GM20431 (cell line): ENCODE results near the gene GRPEL2.

Experiments used
- in situ Hi-C: fragments of 300-500 bp; cut with MseI, MboI; formaldehyde crosslinking; loops from one replicate; pipeline ENCODE4 v1.15.0; 2020; ENCODE audit warnings: low sequenced_read_pairs; ENCODE audit not compliant: unreplicated experiment

The GRPEL2 gene

DNA sequence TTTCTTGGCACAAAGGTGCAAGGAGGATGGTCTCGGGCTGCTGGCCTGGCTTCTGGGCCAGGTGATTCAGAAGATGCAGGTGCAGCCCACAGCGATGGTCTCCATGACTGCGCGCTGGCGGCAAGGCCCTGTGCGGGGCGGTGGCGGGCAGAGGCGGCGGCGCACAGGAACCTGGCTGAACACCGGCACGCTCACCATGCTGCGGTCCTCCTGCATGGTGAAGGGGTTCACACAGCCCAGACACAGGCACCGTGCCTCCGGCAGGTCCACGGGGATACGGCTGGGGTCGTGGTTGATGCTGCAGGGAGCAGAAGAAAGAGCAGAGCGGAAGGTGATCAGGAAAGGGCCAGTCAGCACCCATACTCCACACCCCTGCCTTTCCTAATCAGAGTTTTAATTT, 29.0 kb downstream of the GRPEL2 start:
- in situ Hi-C loops, result no loop called here

DNA sequence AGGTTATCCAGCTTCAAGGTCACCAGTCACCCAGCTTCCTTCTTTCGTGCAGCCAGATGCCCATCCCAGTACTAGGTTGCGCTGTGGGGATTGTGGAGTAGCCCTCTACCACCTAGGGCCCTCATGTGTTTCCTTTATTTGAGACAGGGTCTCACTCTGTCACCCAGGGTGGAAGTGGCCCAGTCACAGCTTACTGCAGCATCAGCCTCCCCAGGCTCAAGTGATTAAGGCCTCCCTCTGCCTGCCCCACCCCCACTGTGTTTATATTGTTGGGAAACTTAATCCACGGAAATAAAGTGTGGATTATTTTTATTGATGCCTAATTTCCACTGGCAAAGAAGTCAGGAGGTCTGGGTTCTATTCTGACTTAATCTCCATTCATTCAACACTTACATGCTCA, 29.5 kb downstream of the GRPEL2 start:
- in situ Hi-C loops, result no loop called here

DNA sequence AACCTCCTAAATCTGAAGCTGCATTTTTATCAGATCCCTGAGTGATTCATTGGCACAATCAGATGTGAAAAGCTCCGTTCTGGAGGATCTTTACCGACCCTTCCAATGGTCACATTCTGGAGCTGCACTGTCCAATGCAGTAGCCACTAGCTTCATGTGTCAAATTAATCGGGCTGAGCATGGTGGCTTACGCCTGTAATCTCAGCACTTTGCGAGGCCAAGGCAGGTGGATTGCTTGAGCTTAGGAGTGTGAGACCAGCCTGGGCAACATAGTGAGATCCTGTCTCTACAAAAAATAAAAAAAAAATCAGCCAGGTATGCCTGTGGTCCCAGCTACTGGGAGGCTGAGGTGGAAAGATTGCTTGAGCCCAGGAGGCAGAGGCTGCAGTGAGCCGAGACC, 30.1 kb downstream of the GRPEL2 start:
- in situ Hi-C loops, result no loop called here

DNA sequence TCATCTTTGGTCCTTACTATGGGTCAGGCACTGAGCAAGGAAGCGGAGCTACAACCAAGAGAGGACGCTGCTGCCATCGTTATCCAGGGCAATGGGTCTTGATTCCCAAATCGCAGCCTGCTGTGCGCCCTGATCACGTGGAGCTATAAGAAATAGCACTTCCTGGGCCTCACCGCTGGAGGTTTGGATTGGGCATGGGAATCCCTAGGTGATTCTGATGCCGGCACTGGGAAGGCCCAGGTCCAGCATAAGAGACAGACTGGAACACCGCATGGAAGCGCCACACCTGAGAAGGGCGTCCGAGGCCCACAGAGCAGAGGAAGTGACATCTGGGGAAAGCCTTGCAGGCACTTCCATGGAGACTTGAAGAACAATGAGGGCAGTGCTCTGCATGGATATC, 30.8 kb downstream of the GRPEL2 start:
- in situ Hi-C loops, result no loop called here

DNA sequence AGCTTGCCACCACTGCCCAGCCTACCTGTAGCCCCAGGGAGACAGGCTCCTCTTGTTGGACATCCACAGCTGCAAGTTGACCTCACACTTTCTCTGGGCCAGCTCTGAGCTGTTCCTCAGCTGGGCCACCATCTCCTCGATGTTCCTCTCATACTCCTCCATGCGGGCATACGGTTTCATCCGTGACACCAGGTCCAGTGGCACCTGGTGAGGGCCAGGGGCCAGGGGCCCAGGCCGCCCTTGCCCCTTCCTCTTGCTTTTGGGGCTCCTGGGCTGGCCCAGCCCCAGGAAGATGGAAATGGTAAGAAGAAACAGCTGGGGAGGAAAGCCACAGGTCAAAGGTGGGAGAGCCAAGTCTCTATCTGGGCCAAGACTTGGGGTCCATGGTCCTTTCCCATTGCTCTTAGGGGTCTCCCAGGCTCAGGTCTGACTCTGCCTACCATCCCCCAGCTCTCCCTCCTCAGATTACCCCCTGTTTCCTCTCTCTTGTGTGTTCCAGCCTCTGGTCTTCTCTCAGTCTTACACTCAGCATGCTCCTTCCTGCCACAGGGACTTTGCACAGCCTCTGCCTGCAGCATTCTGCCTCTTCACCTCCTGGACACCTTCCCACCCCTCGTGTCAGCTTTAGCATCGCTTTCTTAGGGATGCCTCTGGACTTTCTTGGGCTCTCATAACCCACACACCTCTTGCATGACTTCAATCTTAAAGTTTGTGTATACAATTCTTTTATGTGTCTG, 31.6 kb downstream of the GRPEL2 start:
- in situ Hi-C loops, result no loop called here

DNA sequence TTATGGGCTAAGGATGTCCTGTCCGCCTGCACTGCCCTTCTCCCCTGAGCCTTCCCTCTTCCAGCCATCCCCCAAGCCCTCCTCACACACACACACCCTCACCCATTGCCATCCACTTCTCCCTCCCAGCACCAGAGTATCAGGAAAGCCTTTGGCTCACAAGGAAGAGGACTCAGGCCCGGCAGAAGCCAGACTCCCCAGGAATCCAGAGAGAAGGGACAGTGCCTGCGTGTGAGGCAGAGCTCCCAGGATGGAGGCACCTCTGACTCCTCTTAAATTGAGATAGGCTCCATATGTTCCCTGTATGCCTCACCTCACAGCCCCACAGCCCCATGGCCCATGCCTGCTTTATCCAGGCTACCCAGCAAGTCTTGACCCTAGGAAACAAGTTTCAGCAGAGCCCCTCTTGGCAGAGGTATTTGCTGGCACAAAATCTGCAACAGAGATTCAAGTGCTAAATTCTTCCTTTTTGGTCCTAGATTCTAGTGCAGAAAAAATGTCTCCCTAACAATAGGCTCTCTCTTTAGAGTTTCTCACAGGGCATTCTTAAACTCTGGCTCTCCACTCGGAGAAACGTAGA, 33.0 kb downstream of the GRPEL2 start:
- in situ Hi-C loops, result no loop called here

DNA sequence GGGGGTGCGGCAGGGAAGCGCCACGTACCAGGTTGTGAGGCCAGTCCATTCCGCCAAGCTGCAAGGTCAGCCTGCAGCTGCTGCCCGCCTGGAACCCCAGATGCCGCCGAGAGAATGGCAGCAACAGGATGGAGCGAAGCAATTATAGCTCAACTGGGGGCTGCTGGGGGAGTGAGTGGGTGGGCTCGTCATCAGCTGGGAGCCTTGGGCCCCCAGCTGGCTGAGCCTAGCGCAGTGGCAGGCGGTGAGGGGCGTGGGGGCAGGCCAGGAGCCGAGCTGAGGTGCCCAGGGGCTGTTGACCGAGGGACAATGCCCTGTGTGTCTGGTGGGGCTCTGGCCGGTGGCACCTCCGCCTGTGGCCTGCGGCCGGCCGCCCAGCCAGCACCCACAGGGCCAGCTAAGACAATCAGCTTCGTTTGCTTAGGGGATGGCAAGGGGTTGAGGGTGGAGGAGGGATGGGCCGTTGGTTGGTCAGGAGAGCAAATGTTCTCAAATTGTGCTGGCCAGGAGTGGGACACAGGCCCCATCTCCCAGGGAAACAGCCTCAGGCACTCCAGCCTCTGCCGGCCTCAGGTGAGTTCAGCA, 34.0 kb downstream of the GRPEL2 start, which contains the start of gene IL17B:
Gene IL17B (minus strand): TSS at position 116 of the 585 bp plus-strand sequence. CDS start 67 bp downstream, at position 49.
- in situ Hi-C loops, result no loop called here

DNA sequence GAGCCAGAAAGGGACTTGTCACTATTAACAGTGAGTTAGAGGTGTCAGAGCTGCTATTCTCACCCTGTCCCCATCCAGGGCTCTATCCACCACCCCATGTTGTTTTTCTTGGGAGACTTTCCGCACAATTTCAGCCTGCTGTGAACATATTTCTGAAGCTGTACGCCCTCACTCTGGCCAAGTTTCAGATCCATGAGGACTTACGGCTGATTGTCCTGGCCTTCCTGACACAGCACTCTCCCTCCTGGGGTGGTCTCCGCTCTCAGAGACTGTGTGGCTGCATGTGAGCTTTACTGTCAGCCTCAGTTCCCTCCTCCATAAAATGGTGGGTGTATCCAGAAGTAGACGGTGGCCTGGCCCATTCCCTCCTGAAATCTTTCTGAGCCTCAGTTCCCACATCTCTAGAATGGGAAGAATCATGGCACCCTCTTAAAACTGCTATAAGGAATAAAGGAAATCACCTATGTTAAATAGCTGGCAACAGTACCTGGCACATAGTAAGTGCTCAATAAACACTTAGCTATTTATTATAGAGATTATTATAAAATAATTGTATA, 34.6 kb downstream of the GRPEL2 start:
- in situ Hi-C loops, result loop anchor here (10.0 kb wide), 1 partner anchor 185 kb away; no protein-coding TSS in a partner anchor

DNA sequence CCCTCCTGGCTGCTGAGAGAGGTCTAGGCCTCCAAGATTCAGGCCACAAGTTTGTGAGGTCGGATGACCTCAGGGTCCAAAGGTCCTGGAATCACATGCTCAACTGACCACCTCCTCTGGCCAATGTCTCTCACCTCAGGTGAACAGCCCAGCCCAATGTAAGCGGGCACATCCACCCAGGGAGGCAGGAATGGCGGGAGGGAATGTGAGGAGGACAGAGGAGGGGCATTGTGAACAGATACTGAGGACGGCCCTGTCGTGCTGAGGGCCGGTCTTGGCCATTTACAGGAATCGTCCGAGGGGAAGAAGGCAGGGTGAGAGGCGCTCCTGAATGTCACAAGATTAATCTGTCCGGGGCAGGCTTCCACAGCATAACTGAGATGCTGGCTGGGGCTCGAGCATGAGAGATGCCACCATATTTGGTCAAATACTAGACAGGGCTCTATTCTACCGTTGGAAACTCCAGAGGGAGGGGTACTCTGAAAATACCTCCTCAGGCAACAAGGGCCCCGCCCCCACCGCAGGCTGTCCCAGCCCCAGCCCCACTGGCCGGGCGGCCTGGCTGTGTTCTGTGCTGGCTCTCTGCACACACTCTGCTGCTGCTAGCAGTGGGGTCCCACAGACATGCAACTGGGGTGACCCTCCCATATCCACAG, 35.3 kb downstream of the GRPEL2 start:
- in situ Hi-C loops, result loop anchor here (10.0 kb wide), 1 partner anchor 184 kb away; no protein-coding TSS in a partner anchor

DNA sequence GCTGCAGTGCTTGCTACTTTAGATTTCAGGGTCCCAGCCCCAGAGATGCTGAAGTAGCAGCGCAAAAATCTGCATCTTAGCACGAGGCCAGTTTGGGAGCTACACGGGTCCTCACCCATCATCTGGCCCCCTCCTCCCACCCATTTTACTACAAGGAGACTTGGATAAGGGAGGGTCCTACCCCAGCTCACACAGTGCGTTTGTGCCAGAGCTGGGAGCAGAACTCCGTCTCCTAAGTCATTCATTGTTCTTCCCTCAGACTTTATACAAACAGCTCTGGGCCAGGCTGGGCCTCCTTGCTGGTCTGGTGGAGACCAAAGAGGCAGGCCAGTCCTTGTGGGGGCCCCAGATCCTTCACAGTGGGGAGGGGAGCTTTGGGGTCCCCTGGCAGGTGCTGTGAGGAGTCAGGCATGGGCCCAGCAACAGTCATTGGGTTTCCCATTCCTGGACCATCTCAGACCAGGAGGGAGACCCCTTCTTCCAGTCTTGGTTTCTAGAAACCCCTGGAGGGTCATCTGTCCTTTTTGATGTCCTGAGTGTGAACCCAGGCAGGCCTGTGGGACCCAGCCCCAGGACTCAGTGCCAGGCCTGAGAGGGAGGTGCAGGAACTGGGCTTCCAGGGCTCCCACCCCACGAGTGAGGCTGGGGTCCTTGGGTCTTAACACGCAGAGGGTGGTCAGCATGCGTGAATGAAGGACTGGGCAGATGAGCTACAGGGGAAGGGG, 36.1 kb downstream of the GRPEL2 start:
- in situ Hi-C loops, result loop anchor here (10.0 kb wide), 1 partner anchor 183 kb away; no protein-coding TSS in a partner anchor

DNA sequence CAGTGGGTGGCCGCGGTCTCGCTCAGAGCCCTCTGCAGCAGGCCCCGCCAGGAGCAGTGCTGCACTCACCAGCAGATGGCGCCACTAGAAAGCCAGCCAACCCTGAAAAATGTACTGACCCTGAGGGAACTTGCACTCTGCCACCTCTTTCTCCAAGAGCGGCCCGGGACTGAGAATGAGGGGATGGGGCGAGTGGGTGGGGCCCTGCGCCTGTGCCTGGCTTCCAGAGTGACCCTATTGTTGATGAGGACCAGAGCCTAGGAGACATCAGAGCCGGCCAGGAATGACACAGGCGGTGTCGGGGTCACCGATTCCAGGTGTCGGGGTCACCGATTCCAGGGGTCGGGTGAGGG, 36.7 kb downstream of the GRPEL2 start:
- in situ Hi-C loops, result loop anchor here (10.0 kb wide), 1 partner anchor 183 kb away; no protein-coding TSS in a partner anchor

DNA sequence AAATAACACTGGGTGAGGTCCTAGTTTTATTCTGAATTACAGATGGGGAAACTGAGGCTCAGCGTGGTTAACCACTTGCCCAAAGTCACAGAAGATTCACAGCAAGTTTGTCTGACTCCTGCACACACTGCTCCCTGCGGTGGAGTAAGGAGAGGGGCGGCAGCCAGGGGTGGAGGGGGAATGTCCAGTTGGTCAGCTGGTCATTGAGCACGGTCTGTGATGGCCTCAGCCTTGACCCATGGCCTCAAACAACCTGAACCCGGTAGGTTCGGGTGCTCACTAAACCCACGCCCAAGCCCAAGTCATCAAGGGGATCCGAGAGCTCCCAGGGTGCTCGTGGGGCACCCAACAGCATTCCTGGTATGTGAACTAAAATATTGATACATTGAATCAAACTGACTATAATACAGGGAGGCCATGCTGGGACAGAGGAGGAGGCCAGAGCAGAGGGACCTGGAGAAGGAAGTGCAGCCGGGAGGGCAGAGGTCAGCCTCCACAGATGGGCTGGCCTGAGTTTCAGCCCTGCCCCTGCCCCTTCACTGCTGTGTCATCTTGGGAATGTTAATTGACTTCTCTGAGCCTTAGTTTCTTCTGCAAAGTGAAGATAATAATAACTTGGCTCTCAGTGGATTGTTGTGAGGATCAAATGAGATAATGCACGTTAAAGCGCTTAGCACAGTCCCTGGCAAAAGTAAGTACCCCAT, 37.4 kb downstream of the GRPEL2 start:
- in situ Hi-C loops, result loop anchor here (10.0 kb wide), 1 partner anchor 182 kb away; no protein-coding TSS in a partner anchor

DNA sequence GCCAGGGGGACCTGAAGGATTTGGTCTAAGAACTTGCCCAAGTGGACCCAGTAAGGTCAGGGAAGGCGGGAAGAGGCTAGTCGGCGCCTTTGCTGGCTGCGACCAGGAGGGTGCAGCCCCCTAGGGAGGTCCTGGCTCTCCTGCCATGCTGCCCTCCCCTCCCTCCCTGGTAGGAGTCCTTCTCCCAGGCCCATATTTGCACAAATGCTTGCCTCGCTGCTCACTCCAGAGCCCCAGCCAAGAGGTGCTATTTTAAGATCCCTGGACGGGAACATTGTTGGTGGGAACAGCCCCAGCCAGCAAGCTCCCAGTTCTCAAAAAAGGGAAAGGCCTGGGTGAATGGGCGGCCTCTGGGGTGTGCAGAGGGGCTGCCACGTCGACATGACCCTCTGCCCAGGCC, 38.1 kb downstream of the GRPEL2 start:
- in situ Hi-C loops, result loop anchor here (10.0 kb wide), 1 partner anchor 181 kb away; no protein-coding TSS in a partner anchor

DNA sequence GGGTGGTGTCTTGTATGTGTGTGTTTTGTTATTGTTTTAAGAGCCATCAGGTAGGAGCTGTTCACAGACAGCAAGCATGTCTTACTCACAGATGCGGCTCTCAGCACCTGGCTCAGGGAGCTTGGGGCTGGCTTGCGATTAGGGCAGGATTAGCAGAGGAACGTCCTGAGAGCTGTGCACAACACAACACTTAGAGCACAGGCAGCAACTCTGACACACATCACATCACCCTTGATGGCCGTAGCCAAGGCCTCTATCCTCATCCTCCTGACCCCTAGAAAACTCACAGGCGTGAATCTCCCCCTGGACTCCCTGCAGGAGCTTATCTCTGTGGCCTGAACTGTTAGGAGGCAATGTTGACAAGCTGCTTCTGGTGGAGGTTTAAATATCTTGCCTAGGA, 40.9 kb downstream of the GRPEL2 start:
- in situ Hi-C loops, result loop anchor here (10.0 kb wide), 1 partner anchor 179 kb away; no protein-coding TSS in a partner anchor

DNA sequence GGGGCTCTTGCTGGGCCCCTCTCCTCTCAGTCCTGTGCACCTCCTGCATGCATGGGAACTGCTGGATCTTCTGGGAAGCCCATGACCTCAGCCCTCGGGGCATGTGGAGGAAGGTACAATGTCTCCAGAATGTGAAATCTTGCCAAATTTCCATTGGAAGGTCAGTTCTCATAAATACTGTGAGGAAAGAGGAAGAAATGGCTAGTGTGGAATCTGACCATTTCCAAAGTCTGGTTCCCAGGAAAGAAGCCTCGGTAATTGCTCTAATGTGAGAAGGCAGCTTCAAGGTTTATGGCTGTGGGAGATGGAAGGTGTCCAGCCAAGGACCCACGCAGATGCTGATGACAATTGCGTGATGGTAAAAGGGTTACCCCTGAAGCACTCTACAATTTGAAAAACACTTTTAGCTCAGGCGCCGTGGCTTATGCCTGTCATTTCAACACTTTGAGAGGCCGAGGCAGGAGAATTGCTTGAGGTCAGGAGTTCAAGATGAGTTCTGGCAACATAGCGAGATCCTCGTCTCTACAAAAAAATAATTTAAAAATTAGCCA, 41.9 kb downstream of the GRPEL2 start:
- in situ Hi-C loops, result loop anchor here (10.0 kb wide), 1 partner anchor 178 kb away; no protein-coding TSS in a partner anchor

DNA sequence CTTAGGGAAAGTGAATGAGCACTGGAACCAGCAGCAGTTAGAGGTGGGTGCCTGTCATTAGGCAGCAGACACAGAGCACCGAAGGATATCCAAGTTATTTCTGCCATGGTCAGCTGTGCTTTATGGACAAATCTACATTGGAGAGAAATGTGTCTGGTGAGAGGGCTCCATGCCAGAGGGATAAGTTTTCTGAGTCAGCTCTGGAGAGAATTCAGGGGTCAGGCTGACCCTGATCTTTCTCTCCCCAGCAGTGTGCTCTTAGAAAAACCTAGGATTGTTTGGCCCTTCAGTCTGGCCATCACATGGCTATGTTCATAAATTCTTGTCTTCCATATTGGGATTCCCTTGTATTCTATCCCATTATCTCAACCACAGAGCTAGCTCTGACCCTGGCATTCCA, 42.7 kb downstream of the GRPEL2 start:
- in situ Hi-C loops, result loop anchor here (10.0 kb wide), 1 partner anchor 177 kb away; no protein-coding TSS in a partner anchor

DNA sequence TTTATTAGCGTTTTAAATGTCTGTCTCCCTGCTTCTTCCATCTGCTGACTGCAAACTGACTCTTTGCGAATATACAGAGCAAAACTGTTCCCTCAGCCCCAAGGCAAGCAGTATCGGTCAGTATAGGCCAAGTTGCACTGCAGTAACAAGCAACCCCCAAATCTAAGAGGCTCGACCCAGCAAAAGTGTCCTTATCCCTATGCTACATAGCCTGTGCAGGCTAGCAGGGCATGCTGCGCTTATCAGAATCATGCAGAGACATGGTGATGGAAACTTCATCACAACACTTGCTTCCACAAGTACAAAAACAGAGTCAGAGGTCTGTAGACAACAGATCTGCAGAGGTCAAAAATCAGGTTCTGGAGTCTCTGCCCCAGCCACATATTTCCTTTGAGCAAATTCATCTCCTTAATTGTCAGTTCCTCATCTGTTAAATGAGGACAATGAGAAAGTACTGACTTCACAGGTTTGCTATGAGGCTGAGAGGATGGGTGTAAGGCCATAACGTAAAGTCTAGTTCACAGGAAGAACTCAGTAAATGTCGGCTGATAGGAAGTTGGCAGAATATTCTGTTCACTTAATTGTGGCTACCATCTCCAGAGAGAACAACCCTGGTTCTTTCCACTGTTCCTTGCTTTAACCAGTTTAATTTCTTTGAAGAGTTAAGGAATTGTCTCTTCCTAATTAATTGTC, 43.3 kb downstream of the GRPEL2 start:
- in situ Hi-C loops, result loop anchor here (10.0 kb wide), 1 partner anchor 176 kb away; no protein-coding TSS in a partner anchor
